DND-41 (cell line): ENCODE results near the gene ZSWIM4.
"Not testable (repeated sequence)": the region's sequence is repeated elsewhere in the genome, so short reads cannot be mapped to it uniquely, and the experiment has no call there.

ENCODE experiments used
- CTCF ChIP-seq: IDR thresholded peaks from 2 replicates; pipeline ENCODE4 v1.5.1; 2012; ENCODE audit warnings: borderline replicate concordance, low read length, moderate library complexity, mild to moderate bottlenecking; ENCODE audit not compliant: poor library complexity, severe bottlenecking; ENCODE audit errors: extremely low read depth
- EZH2 ChIP-seq: IDR thresholded peaks from 3 replicates; pipeline ENCODE4 v1.6.1; 2012; ENCODE audit warnings: borderline replicate concordance, low read depth, mild to moderate bottlenecking, moderate library complexity, low read length, inconsistent platforms; ENCODE audit not compliant: severe bottlenecking

GRCh38 chr19:13793317-13793716, 1.9 kb upstream of the ZSWIM4 start:
- TF ChIP-seq CTCF, EZH2: not testable (repeated sequence)
